Upper lobe of right lung (tissue), 1 donor: ENCODE measurements around the gene LCE1A. TPM values are rescaled to one million over a fixed set of nuclear protein-coding genes. Genes with fewer than 3 reads are reported as not detected.

Experiments used
- ATAC-seq: fragments of 200-7000 bp; cut with Tn5 transposase; one replicate; pipeline ENCODE4 v1.9.1; 2020; ENCODE audit warnings: mild to moderate bottlenecking, moderate library complexity
- DNase-seq: peaks from one replicate; pipeline ENCODE4 v3.0.0-alpha.2; 2020
- H3K27ac ChIP-seq: fragments of 200-600 bp; one replicate; pipeline ENCODE4 v1.8.0; 2022
- H3K27me3 ChIP-seq: fragments of 200-600 bp; one replicate; pipeline ENCODE4 v1.8.0; 2022; ENCODE audit warnings: mild to moderate bottlenecking
- H3K36me3 ChIP-seq: fragments of 200-600 bp; one replicate; pipeline ENCODE4 v1.8.0; 2022
- H3K4me1 ChIP-seq: fragments of 200-600 bp; one replicate; pipeline ENCODE4 v1.8.0; 2022
- H3K4me3 ChIP-seq: fragments of 200-600 bp; one replicate; pipeline ENCODE4 v1.8.0; 2022; ENCODE audit warnings: mild to moderate bottlenecking
- H3K9me3 ChIP-seq: fragments of 200-600 bp; one replicate; pipeline ENCODE4 v1.8.0; 2022
- CTCF ChIP-seq: fragments of 200-600 bp; IDR thresholded peaks from one replicate; pipeline ENCODE4 v1.8.0; 2022; ENCODE audit warnings: antibody characterized with exemption
- intact Hi-C: fragments of 100-400 bp; cut with DNase I; formaldehyde crosslinking; loops from one replicate; pipeline ENCODE4 v1.11.0; 2022
- total RNA-seq: library from RNA; stranded (reverse); fragmentation: NEBNext Ultra II Directional; extraction: Animal tissue kit (Norgen Biotek cat#: 25700); gene quantifications from one replicate; pipeline ENCODE4 v1.2.1, GENCODE V29; 2021
- donor health status: DM: no; HTN: yes; CAD: no; lungs with severe emphysema.

Gene LCE1A
- total RNA-seq, 1 donor from 2014 or later, result not detected

DNA sequence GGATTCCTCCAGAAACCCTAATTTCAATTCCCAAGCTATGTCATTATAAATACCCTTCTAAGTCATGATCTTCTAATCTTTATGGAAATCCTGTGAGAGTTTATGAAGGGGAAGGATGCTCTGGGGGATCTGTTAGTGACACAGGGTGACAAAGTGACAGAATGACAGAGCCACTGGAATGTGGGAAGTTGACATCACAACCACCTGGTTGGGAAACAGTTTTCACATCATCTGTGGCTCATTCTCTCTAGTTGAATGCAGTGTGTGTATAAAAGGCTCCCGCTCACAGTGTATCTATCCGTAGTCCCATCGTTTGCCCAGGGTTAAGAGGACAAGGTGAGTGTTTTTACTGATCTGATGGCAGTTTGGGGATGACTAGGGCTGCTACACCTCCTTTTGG lies 32.4 kb downstream of the LCE1A start, which contains the start of gene LCE7A:
TSS of gene LCE7A (plus strand) at position 301 of the 400 bp plus-strand sequence. CDS start 702 bp downstream, outside the sequence.
- Histone ChIP-seq H3K27me3 (no peaks in the 10 kb centered on the region), H3K36me3 (no peaks in the 10 kb centered on the region), H3K9me3 (no peaks in the 10 kb centered on the region), H3K27ac (no peak within 1 kb of the TSS), H3K4me1 (no peaks in the 10 kb centered on the region), H3K4me3 (no peak within 1 kb of the TSS)
- ATAC-seq (no peak), DNase-seq (no peak)
- intact Hi-C loops, result no loop called here
- TF ChIP-seq CTCF, result no peak

- ATAC-seq (no peak), DNase-seq (no peak)
- H3K4me3 ChIP-seq, result no peak overlapping the region
- H3K36me3 ChIP-seq, result no peaks in the 10 kb centered on the region
- intact Hi-C loops, result no loop called here
- no peaks in the 10 kb centered on the region for H3K9me3 ChIP-seq
- H3K4me1 ChIP-seq, result no peaks in the 10 kb centered on the region
- no peak overlapping the region for H3K27ac ChIP-seq
- no peaks in the 10 kb centered on the region for H3K27me3 ChIP-seq
- no peak for TF ChIP-seq CTCF
These were observed 32.9 kb downstream of the LCE1A start for GRCh38 chr1:152860129-152860528.

DNA sequence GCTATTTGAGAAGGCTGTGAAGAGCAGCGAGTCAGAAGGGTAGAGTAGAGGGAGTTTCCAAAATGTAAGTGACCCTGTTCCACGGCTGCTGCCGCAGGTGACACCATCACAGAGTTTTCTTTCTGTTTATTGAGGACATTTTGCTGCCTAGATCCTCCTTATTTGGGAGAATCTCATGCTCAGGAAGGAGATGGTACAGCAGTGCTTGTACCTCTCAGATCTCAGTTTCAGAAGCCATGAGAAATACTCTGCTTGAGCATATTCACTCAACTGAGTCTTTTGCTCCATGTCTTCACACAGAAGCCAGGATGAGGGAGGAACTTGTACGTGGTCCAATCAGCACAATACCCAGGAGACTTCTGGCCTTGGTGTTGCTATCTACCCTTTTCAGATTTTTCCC lies 34.1 kb downstream of the LCE1A start:
- no peaks in the 10 kb centered on the region for H3K9me3 ChIP-seq
- TF ChIP-seq CTCF, result no peak
- ATAC-seq (no peak), DNase-seq (no peak)
- no peak overlapping the region for H3K4me3 ChIP-seq
- H3K36me3 ChIP-seq, result no peaks in the 10 kb centered on the region
- no peaks in the 10 kb centered on the region for H3K27me3 ChIP-seq
- no peaks in the 10 kb centered on the region for H3K4me1 ChIP-seq
- H3K27ac ChIP-seq, result no peak overlapping the region
- intact Hi-C loops, result no loop called here

- H3K4me1 ChIP-seq, result no peaks in the 10 kb centered on the region
- DNase-seq, result no peak
- H3K27ac ChIP-seq, result no peak overlapping the region
- no peaks in the 10 kb centered on the region for H3K27me3 ChIP-seq
- no peaks in the 10 kb centered on the region for H3K9me3 ChIP-seq
- intact Hi-C loops, result no loop called here
- no peak overlapping the region for H3K4me3 ChIP-seq
- H3K36me3 ChIP-seq, result no peaks in the 10 kb centered on the region
- no peak for TF ChIP-seq CTCF
- ATAC-seq, result no peak
These were observed 37.2 kb downstream of the LCE1A start for GRCh38 chr1:152864443-152864842.

- ATAC-seq (no peak), DNase-seq (no peak)
- Histone ChIP-seq H3K27me3 (no peaks in the 10 kb centered on the region), H3K36me3 (no peaks in the 10 kb centered on the region), H3K4me3 (no peak overlapping the region), H3K4me1 (no peaks in the 10 kb centered on the region), H3K9me3 (no peaks in the 10 kb centered on the region), H3K27ac (no peak overlapping the region)
- no peak for TF ChIP-seq CTCF
- intact Hi-C loops, result no loop called here
These were observed 39.0 kb downstream of the LCE1A start for GRCh38 chr1:152866321-152866720.

GRCh38 chr1:152869808-152870419 lies 42.6 kb downstream of the LCE1A start:
- Histone ChIP-seq H3K9me3 (no peaks in the 10 kb centered on the region), H3K4me3 (no peak overlapping the region), H3K27me3 (no peaks in the 10 kb centered on the region), H3K27ac (no peak overlapping the region), H3K36me3 (no peaks in the 10 kb centered on the region), H3K4me1 (no peaks in the 10 kb centered on the region)
- DNase-seq (no peak), ATAC-seq (peak; percentile 97)
- TF ChIP-seq CTCF, result peak; percentile 79
- intact Hi-C loops, result no loop called here
